HepG2 (cell line): ENCODE measurements around the gene SRSF2. TPM values are rescaled to one million over a fixed set of nuclear protein-coding genes. Genes with fewer than 3 reads are reported as not detected.
A peak's percentile ranks its signal among the peaks of the same experiment; 100 is the strongest.

Source experiments
- ARHGAP35 ChIP-seq: sonication (generic); formaldehyde crosslinking; IDR thresholded peaks from 2 replicates; pipeline ENCODE4 v1.9.0; 2022; ENCODE audit warnings: mild to moderate bottlenecking, inconsistent platforms, moderate library complexity, missing genetic modification reagents, borderline replicate concordance
- DPF2 ChIP-seq: sonication (generic); formaldehyde crosslinking; IDR thresholded peaks from 2 replicates; pipeline ENCODE4 v1.4.0; 2020; ENCODE audit warnings: mild to moderate bottlenecking, low read depth, missing genetic modification reagents, borderline replicate concordance
- ELK4 ChIP-seq: sonication (generic); formaldehyde crosslinking; IDR thresholded peaks from 2 replicates; pipeline ENCODE4 v1.9.0; 2021; ENCODE audit warnings: missing genetic modification reagents, borderline replicate concordance
- EP300 ChIP-seq, 3 experiments: sonication (generic) in 1 of 3; formaldehyde crosslinking in 1 of 3; IDR thresholded peaks; 2 replicates each; pipeline versions ENCODE4 v1.5.1 to v1.6.1; 2011 to 2020; ENCODE audit warnings: low read depth in 2 of 3, low read length in 2 of 3, borderline replicate concordance in 1 of 3, improper control_type of control experiment in 1 of 3, mild to moderate bottlenecking in 1 of 3, missing genetic modification reagents in 1 of 3, moderate library complexity in 1 of 3
- HMGXB4 ChIP-seq, 2 experiments: sonication (generic) in 1 of 2; formaldehyde crosslinking in 1 of 2; IDR thresholded peaks; 2 replicates each; pipeline versions ENCODE4 v1.4.0 to v1.6.1; 2018 to 2020; ENCODE audit warnings: missing genetic modification reagents in 2 of 2, borderline replicate concordance in 1 of 2, low read depth in 1 of 2, mild to moderate bottlenecking in 1 of 2, missing biosample characterization in 1 of 2
- HOMEZ ChIP-seq: IDR thresholded peaks from 2 replicates; pipeline ENCODE4 v1.6.1; 2016; ENCODE audit warnings: low read depth
- MAF1 ChIP-seq: sonication (generic); formaldehyde crosslinking; IDR thresholded peaks from 2 replicates; pipeline ENCODE4 v1.5.0; 2020; ENCODE audit warnings: missing genetic modification reagents, borderline replicate concordance
- NCOA2 ChIP-seq: sonication (generic); formaldehyde crosslinking; IDR thresholded peaks from 2 replicates; pipeline ENCODE4 v1.8.0; 2022; ENCODE audit warnings: inconsistent platforms
- RNF2 ChIP-seq: fragments of 450-650 bp; conservative IDR thresholded peaks from 2 replicates; pipeline ENCODE4 v1.6.1; 2016; ENCODE audit warnings: low read depth
- SP2 ChIP-seq: sonication (generic); formaldehyde crosslinking; IDR thresholded peaks from 2 replicates; pipeline ENCODE4 v1.5.1; 2020; ENCODE audit warnings: mild to moderate bottlenecking, missing genetic modification reagents
- TOE1 ChIP-seq: sonication (generic); formaldehyde crosslinking; IDR thresholded peaks from 2 replicates; pipeline ENCODE4 v1.4.0; 2020; ENCODE audit warnings: mild to moderate bottlenecking, missing genetic modification reagents
- WIZ ChIP-seq: sonication (generic); formaldehyde crosslinking; IDR thresholded peaks from 2 replicates; pipeline ENCODE4 v1.5.1; 2020; ENCODE audit warnings: mild to moderate bottlenecking, missing genetic modification reagents
- ZBTB4 ChIP-seq: sonication (generic); formaldehyde crosslinking; IDR thresholded peaks from 2 replicates; pipeline ENCODE4 v1.4.0; 2020; ENCODE audit warnings: missing genetic modification reagents, mild to moderate bottlenecking, borderline replicate concordance
- ZMAT3 ChIP-seq: sonication (generic); formaldehyde crosslinking; conservative IDR thresholded peaks from 2 replicates; pipeline ENCODE4 v1.7.0; 2021; ENCODE audit warnings: missing genetic modification reagents
- ZNF10 ChIP-seq: sonication (generic); formaldehyde crosslinking; IDR thresholded peaks from 2 replicates; pipeline ENCODE4 v1.4.0; 2020; ENCODE audit warnings: mild to moderate bottlenecking, low read depth, missing genetic modification reagents, borderline replicate concordance
- ZNF614 ChIP-seq: IDR thresholded peaks from 2 replicates; pipeline ENCODE4 v1.6.1; 2018; ENCODE audit warnings: missing biosample characterization, missing genetic modification reagents, inconsistent platforms, borderline replicate concordance
- ZNF724P ChIP-seq: sonication (generic); formaldehyde crosslinking; IDR thresholded peaks from 2 replicates; pipeline ENCODE4 v1.8.0; 2022; ENCODE audit warnings: missing genetic modification reagents, borderline replicate concordance
- ZNF773 ChIP-seq: sonication (generic); formaldehyde crosslinking; IDR thresholded peaks from 2 replicates; pipeline ENCODE4 v1.4.0; 2020; ENCODE audit warnings: missing genetic modification reagents, borderline replicate concordance
- ZNF782 ChIP-seq: sonication (generic); formaldehyde crosslinking; IDR thresholded peaks from 2 replicates; pipeline ENCODE4 v1.4.0; 2020; ENCODE audit warnings: missing genetic modification reagents, mild to moderate bottlenecking, borderline replicate concordance
- polyA plus RNA-seq, 8 experiments: library from polyadenylated mRNA; depleted of rRNA in 3 of 8; stranded (reverse) in 7 of 8; unstranded in 1 of 8; fragments of >200 nt; fragmentation: Illumina TruSeq in 4 of 8; extraction: Trizol in 4 of 8; gene quantifications; 2 replicates each; pipeline versions ENCODE4 v1.2.1 to v1.2.3, GENCODE V29; 2011 to 2016; ENCODE audit warnings: low read depth in 4 of 8, missing spikeins in 1 of 8, mixed read lengths in 1 of 8; ENCODE audit not compliant: insufficient read depth in 1 of 8
- total RNA-seq, 5 experiments: library from RNA; depleted of rRNA; stranded (reverse); fragments of >200 nt; fragmentation: Illumina TruSeq; extraction: Trizol; gene quantifications; 2 replicates each; pipeline ENCODE4 v1.2.3, GENCODE V29; 2016; ENCODE audit warnings: low read depth in 1 of 5

SRSF2 gene
- total and polyA plus RNA-seq, 2 of the 13 experiments (the other 11 are each of a cell fraction or from before 2014, with no cell fraction given) = 306 to 319 TPM

GRCh38 chr17:76737082-76737675, at the start of gene SRSF2 (continued):
- TF ChIP-seq WIZ (CRISPR knock-in tag) (no peak), ZNF724P (CRISPR knock-in tag) (no peak; the same call in none of the 2 replicates), HMGXB4 (CRISPR knock-in tag; IDR thresholded peaks at IDR 0.05; ENCODE audit: borderline replicate concordance in 1 of 2, low read depth in 1 of 2) (peak; percentile 75 to 88), RNF2 (peak; percentile 41; the same call in 1 of the 2 replicates), HOMEZ (CRISPR knock-in tag) (no peak), ZBTB4 (CRISPR knock-in tag) (peak; percentile 56; the same call in 1 of the 2 replicates), NCOA2 (CRISPR knock-in tag) (peak; percentile 79), EP300 (IDR thresholded peaks at IDR 0.05; ENCODE audit: low read depth in 2 of 2, low read length in 2 of 2) (peak; percentile 57 to 71; a peak in 3 of 4 replicates), EP300 (CRISPR knock-in tag; IDR thresholded peaks at IDR 0.05; ENCODE audit: borderline replicate concordance) (peak; percentile 52; the same call in 1 of the 2 replicates), DPF2 (CRISPR knock-in tag) (no peak), ZMAT3 (CRISPR knock-in tag) (peak; percentile 89; the same call in 1 of the 2 replicates), ZNF614 (CRISPR knock-in tag) (peak; percentile 76), ELK4 (CRISPR knock-in tag) (0 out of 2 replicates have a peak, but pooled peaks have one; percentile 65), MAF1 (CRISPR knock-in tag) (peak; percentile 94), SP2 (peak; percentile 74), ZNF773 (CRISPR knock-in tag) (peak; percentile 94; the same call in 1 of the 2 replicates), ARHGAP35 (CRISPR knock-in tag) (peak; percentile 85; the same call in 1 of the 2 replicates), TOE1 (CRISPR knock-in tag) (peak; percentile 34; the same call in 1 of the 2 replicates), ZNF10 (CRISPR knock-in tag) (no peak), ZNF782 (CRISPR knock-in tag) (peak; percentile 97)
